Measurements from ENCODE around the gene BCAS3.
A peak's percentile ranks its signal among the peaks of the same experiment; 100 is the strongest.

The BCAS3 gene

GRCh38 chr17:61409301-61410112, 731.9 kb downstream of the BCAS3 start:
- Histone ChIP-seq H2AFZ (ENCODE audit: low read depth, low read length) (peak overlapping the region; percentile 33), H3K4me3 (ENCODE audit: low read length) (peak overlapping the region; percentile 53), H3K4me1 (ENCODE audit: insufficient read depth, low read length) (peaks cover 14% of the 10 kb centered on the region), H3K27me3 (ENCODE audit: insufficient read depth, low read length) (peaks cover 60% of the 10 kb centered on the region), H3K36me3 (ENCODE audit: insufficient read depth, low read length) (no peaks in the 10 kb centered on the region), H3K9me3 (ENCODE audit: low read length) (peaks cover 1% of the 10 kb centered on the region)

- peaks cover 51% of the 10 kb centered on the region for H3K27me3 ChIP-seq (ENCODE audit: insufficient read depth, low read length)
- peaks cover 14% of the 10 kb centered on the region for H3K4me1 ChIP-seq (ENCODE audit: insufficient read depth, low read length)
- H2AFZ ChIP-seq (ENCODE audit: low read depth, low read length) = no peak overlapping the region
- H3K4me3 ChIP-seq (ENCODE audit: low read length) = peak overlapping the region; percentile 50
- H3K9me3 ChIP-seq (ENCODE audit: low read length) = peaks cover 1% of the 10 kb centered on the region
- no peaks in the 10 kb centered on the region for H3K36me3 ChIP-seq (ENCODE audit: insufficient read depth, low read length)
Observed at GRCh38 chr17:61410141-61411010, 732.7 kb downstream of the BCAS3 start.

GRCh38 chr17:61411011-61411260, 733.3 kb downstream of the BCAS3 start:
- Histone ChIP-seq H3K4me1 (ENCODE audit: insufficient read depth, low read length) (peaks cover 14% of the 10 kb centered on the region), H3K9me3 (ENCODE audit: low read length) (peaks cover 1% of the 10 kb centered on the region), H3K36me3 (ENCODE audit: insufficient read depth, low read length) (no peaks in the 10 kb centered on the region), H3K4me3 (ENCODE audit: low read length) (peak overlapping the region; percentile 50), H3K27me3 (ENCODE audit: insufficient read depth, low read length) (peaks cover 45% of the 10 kb centered on the region), H2AFZ (ENCODE audit: low read depth, low read length) (peak overlapping the region; percentile 92)

GRCh38 chr17:61411261-61412142, 733.9 kb downstream of the BCAS3 start:
- H2AFZ ChIP-seq (ENCODE audit: low read depth, low read length) = peak overlapping the region; percentile 92
- no peaks in the 10 kb centered on the region for H3K36me3 ChIP-seq (ENCODE audit: insufficient read depth, low read length)
- H3K27me3 ChIP-seq (ENCODE audit: insufficient read depth, low read length) = peaks cover 40% of the 10 kb centered on the region
- peak overlapping the region; percentile 50 for H3K4me3 ChIP-seq (ENCODE audit: low read length)
- H3K9me3 ChIP-seq (ENCODE audit: low read length) = peaks cover 1% of the 10 kb centered on the region
- H3K4me1 ChIP-seq (ENCODE audit: insufficient read depth, low read length) = peaks cover 14% of the 10 kb centered on the region

GRCh38 chr17:61412143-61412859, 734.6 kb downstream of the BCAS3 start:
- H3K9me3 ChIP-seq (ENCODE audit: low read length) = peaks cover 1% of the 10 kb centered on the region
- H2AFZ ChIP-seq (ENCODE audit: low read depth, low read length) = peak overlapping the region; percentile 92
- H3K27me3 ChIP-seq (ENCODE audit: insufficient read depth, low read length) = peaks cover 32% of the 10 kb centered on the region
- H3K4me1 ChIP-seq (ENCODE audit: insufficient read depth, low read length) = peaks cover 14% of the 10 kb centered on the region
- no peaks in the 10 kb centered on the region for H3K36me3 ChIP-seq (ENCODE audit: insufficient read depth, low read length)
- H3K4me3 ChIP-seq (ENCODE audit: low read length) = peak overlapping the region; percentile 50

- Histone ChIP-seq H3K27me3 (ENCODE audit: insufficient read depth, low read length) (peaks cover 24% of the 10 kb centered on the region), H3K4me3 (ENCODE audit: low read length) (peak overlapping the region; percentile 50), H2AFZ (ENCODE audit: low read depth, low read length) (peak overlapping the region; percentile 92), H3K4me1 (ENCODE audit: insufficient read depth, low read length) (peaks cover 14% of the 10 kb centered on the region), H3K36me3 (ENCODE audit: insufficient read depth, low read length) (no peaks in the 10 kb centered on the region), H3K9me3 (ENCODE audit: low read length) (peaks cover 1% of the 10 kb centered on the region)
Observed at GRCh38 chr17:61412860-61413660, 735.4 kb downstream of the BCAS3 start.

- Histone ChIP-seq H3K27me3 (ENCODE audit: insufficient read depth, low read length) (peaks cover 18% of the 10 kb centered on the region), H3K4me3 (ENCODE audit: low read length) (no peak overlapping the region)
Observed at GRCh38 chr17:61413661-61414126, 736.0 kb downstream of the BCAS3 start.

GRCh38 chr17:61414141-61414935, 736.7 kb downstream of the BCAS3 start:
- Histone ChIP-seq H2AFZ (ENCODE audit: low read depth, low read length) (no peak overlapping the region), H3K9me3 (ENCODE audit: low read length) (peaks cover 1% of the 10 kb centered on the region), H3K27me3 (ENCODE audit: insufficient read depth, low read length) (peaks cover 15% of the 10 kb centered on the region), H3K4me3 (ENCODE audit: low read length) (no peak overlapping the region), H3K36me3 (ENCODE audit: insufficient read depth, low read length) (no peaks in the 10 kb centered on the region), H3K4me1 (ENCODE audit: insufficient read depth, low read length) (peaks cover 9% of the 10 kb centered on the region)

More at GRCh38 chr17:61413661-61414126, 736.0 kb downstream of the BCAS3 start:
- Histone ChIP-seq H3K36me3 (ENCODE audit: insufficient read depth, low read length) (no peaks in the 10 kb centered on the region), H3K9me3 (ENCODE audit: low read length) (peaks cover 1% of the 10 kb centered on the region), H3K4me1 (ENCODE audit: insufficient read depth, low read length) (peaks cover 11% of the 10 kb centered on the region), H2AFZ (ENCODE audit: low read depth, low read length) (no peak overlapping the region)

GRCh38 chr17:61414936-61415251, 737.2 kb downstream of the BCAS3 start:
- peaks cover 1% of the 10 kb centered on the region for H3K9me3 ChIP-seq (ENCODE audit: low read length)
- no peak overlapping the region for H3K4me3 ChIP-seq (ENCODE audit: low read length)
- no peak overlapping the region for H2AFZ ChIP-seq (ENCODE audit: low read depth, low read length)
- H3K4me1 ChIP-seq (ENCODE audit: insufficient read depth, low read length) = peaks cover 9% of the 10 kb centered on the region
- no peaks in the 10 kb centered on the region for H3K36me3 ChIP-seq (ENCODE audit: insufficient read depth, low read length)
- H3K27me3 ChIP-seq (ENCODE audit: insufficient read depth, low read length) = peaks cover 13% of the 10 kb centered on the region

GRCh38 chr17:61415374-61416210, 737.9 kb downstream of the BCAS3 start:
- no peaks in the 10 kb centered on the region for H3K36me3 ChIP-seq (ENCODE audit: insufficient read depth, low read length)
- peaks cover 6% of the 10 kb centered on the region for H3K27me3 ChIP-seq (ENCODE audit: insufficient read depth, low read length)

GRCh38 chr17:61416211-61416539, 738.5 kb downstream of the BCAS3 start:
- Histone ChIP-seq H3K4me3 (ENCODE audit: low read length) (no peak overlapping the region), H3K4me1 (ENCODE audit: insufficient read depth, low read length) (peaks cover 2% of the 10 kb centered on the region), H3K27me3 (ENCODE audit: insufficient read depth, low read length) (peaks cover 6% of the 10 kb centered on the region), H2AFZ (ENCODE audit: low read depth, low read length) (peak overlapping the region; percentile 82), H3K36me3 (ENCODE audit: insufficient read depth, low read length) (no peaks in the 10 kb centered on the region), H3K9me3 (ENCODE audit: low read length) (peaks cover 1% of the 10 kb centered on the region)

More at GRCh38 chr17:61415374-61416210, 737.9 kb downstream of the BCAS3 start:
- Histone ChIP-seq H3K4me3 (ENCODE audit: low read length) (no peak overlapping the region), H3K4me1 (ENCODE audit: insufficient read depth, low read length) (peaks cover 4% of the 10 kb centered on the region), H2AFZ (ENCODE audit: low read depth, low read length) (no peak overlapping the region), H3K9me3 (ENCODE audit: low read length) (peaks cover 1% of the 10 kb centered on the region)

Measured in neuron (in vitro differentiated cells).